ENCODE measurements around the gene C19orf85. TPM values are rescaled to one million over a fixed set of nuclear protein-coding genes. Genes with fewer than 3 reads are reported as not detected.
A peak's percentile ranks its signal among the peaks of the same experiment; 100 is the strongest.
"Not testable (repeated sequence)": the region's sequence is repeated elsewhere in the genome, so short reads cannot be mapped to it uniquely, and the experiment has no call there.

Gene C19orf85
- total and polyA plus RNA-seq, 3 experiments from 2014 or later: not detected

- no peaks in the 10 kb centered on the region for H3K9me3 ChIP-seq (ENCODE audit: low read length)
- Mint-ChIP-seq H3K4me3 (no peak overlapping the region), H3K36me3 (peaks cover 0 to 2% (median 0%) of the 10 kb centered on the region in 3 donors), H3K9me3 (no peaks in the 10 kb centered on the region), H3K27ac (peak overlapping the region in 1 of 8 donors; percentile 5), H3K27me3 (peaks cover 21 to 40% of the 10 kb centered on the region in 2 donors), H3K4me1 (peaks cover 6 to 22% (median 19%) of the 10 kb centered on the region in 3 donors)
- peaks cover 6% of the 10 kb centered on the region for H3K27me3 ChIP-seq (ENCODE audit: insufficient read depth, low read length, poor library complexity, severe bottlenecking)
- H3K4me3 ChIP-seq (ENCODE audit: low read length): no peak overlapping the region
- ChIA-PET CTCF (interaction anchor here (1.1 kb wide), 1 partner anchor 80 kb away, joined by 3 read pairs; no protein-coding TSS in a partner anchor), POLR2A (no interaction called here)
- H3K4me1 ChIP-seq (ENCODE audit: insufficient read depth, low read length): peaks cover 19% of the 10 kb centered on the region
- H3K27ac ChIP-seq (ENCODE audit: low read depth, low read length): no peak overlapping the region
- H3K36me3 ChIP-seq (ENCODE audit: insufficient read depth, low read length): no peaks in the 10 kb centered on the region
- DNase-seq: no peak
Measured at GRCh38 chr19:55424518-55424917, 40.0 kb downstream of the C19orf85 start.

DNA sequence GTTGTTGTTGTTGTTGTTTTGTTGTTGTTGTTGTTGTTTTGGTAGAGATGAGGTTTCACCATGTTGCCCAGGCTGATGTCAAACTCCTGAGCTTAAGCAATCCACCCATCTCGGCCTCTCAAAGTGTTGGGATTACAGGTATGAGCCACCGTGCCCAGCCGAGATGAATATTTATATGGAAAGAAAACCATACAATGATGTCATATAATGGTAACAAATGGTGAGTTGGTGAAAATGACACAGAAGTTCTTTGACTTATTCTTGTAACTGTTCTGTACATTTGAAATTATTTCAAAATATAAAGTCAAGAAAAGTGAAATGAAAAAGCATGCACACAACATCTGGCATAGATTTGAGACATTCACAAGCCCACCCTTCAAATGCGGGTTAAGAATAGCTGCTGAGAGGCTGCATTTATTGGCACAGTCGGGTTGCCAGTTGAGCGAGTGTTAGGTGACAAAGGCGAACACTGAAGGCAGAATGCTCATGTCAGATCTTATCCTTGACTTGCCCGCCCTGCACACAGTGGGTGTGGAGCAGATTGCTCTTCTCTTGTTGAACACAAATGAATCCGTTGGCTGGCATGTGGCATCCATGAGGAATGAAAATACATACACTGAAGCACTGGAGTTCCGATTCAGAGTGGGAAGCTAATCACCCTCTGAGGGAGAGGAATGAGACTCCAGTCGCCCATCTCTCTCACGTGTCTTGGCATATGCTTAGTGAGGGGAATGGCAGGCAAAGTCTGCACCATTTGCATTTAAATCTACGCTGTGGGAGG lies 41.1 kb downstream of the C19orf85 start:
- no peak for DNase-seq
- no peaks in the 10 kb centered on the region for H3K9me3 ChIP-seq (ENCODE audit: low read length)
- peaks cover 2% of the 10 kb centered on the region for H3K27me3 ChIP-seq (ENCODE audit: insufficient read depth, low read length, poor library complexity, severe bottlenecking)
- Mint-ChIP-seq H3K4me3 (no peak overlapping the region), H3K9me3 (no peaks in the 10 kb centered on the region), H3K27me3 (peaks cover 20 to 31% of the 10 kb centered on the region in 2 donors), H3K36me3 (peaks cover 0 to 2% (median 0%) of the 10 kb centered on the region in 3 donors), H3K27ac (peak overlapping the region in 1 of 8 donors; percentile 66), H3K4me1 (peaks cover 6 to 22% (median 20%) of the 10 kb centered on the region in 3 donors)
- H3K36me3 ChIP-seq (ENCODE audit: insufficient read depth, low read length): no peaks in the 10 kb centered on the region
- CTCF ChIA-PET: no interaction called here
- POLR2A ChIA-PET: no interaction called here
- H3K4me1 ChIP-seq (ENCODE audit: insufficient read depth, low read length): peaks cover 20% of the 10 kb centered on the region
- H3K27ac ChIP-seq (ENCODE audit: low read depth, low read length): no peak overlapping the region
- no peak overlapping the region for H3K4me3 ChIP-seq (ENCODE audit: low read length)

- Mint-ChIP-seq H3K27ac (peak overlapping the region in 6 of 8 donors; percentile 40 to 79 (median 66)), H3K4me3 (peak overlapping the region in 5 of 7 donors; percentile 23 to 57 (median 39)), H3K4me1 (peaks cover 6 to 25% (median 22%) of the 10 kb centered on the region in 3 donors), H3K27me3 (peaks cover 18 to 27% of the 10 kb centered on the region in 2 donors)
- not testable (repeated sequence) for H3K36me3 Mint-ChIP-seq; H3K9me3 Mint-ChIP-seq; H3K27ac ChIP-seq (ENCODE audit: low read depth, low read length); H3K36me3 ChIP-seq (ENCODE audit: insufficient read depth, low read length); H3K9me3 ChIP-seq (ENCODE audit: low read length); H3K27me3 ChIP-seq (ENCODE audit: insufficient read depth, low read length, poor library complexity, severe bottlenecking); H3K4me3 ChIP-seq (ENCODE audit: low read length)
- peaks cover 26% of the 10 kb centered on the region for H3K4me1 ChIP-seq (ENCODE audit: insufficient read depth, low read length)
- ChIA-PET CTCF (interaction anchor here (0.7 kb wide), 1 partner anchor 187 kb away, joined by 6 read pairs; no protein-coding TSS in a partner anchor), POLR2A (interaction anchor here (0.6 kb wide), 1 partner anchor 203 kb away, joined by 6 read pairs; the partner anchor contains the start of gene ZNF784)
- peak in 4 of 5 donors; percentile 23 to 70 (median 50) for DNase-seq
Measured at GRCh38 chr19:55421281-55421680, 43.3 kb downstream of the C19orf85 start.

GRCh38 chr19:55419624-55420236 lies 44.8 kb downstream of the C19orf85 start:
- H3K27me3 ChIP-seq (ENCODE audit: insufficient read depth, low read length, poor library complexity, severe bottlenecking): no peaks in the 10 kb centered on the region
- H3K4me3 ChIP-seq (ENCODE audit: low read length): no peak overlapping the region
- no peak overlapping the region for H3K27ac ChIP-seq (ENCODE audit: low read depth, low read length)
- H3K36me3 Mint-ChIP-seq: peaks cover 0 to under 1% (median 0%) of the 10 kb centered on the region in 3 donors
- no peaks in the 10 kb centered on the region for H3K36me3 ChIP-seq (ENCODE audit: insufficient read depth, low read length)
- no peak for DNase-seq
- H3K4me3 Mint-ChIP-seq: no peak overlapping the region
- peaks cover 26% of the 10 kb centered on the region for H3K4me1 ChIP-seq (ENCODE audit: insufficient read depth, low read length)
- ChIA-PET CTCF (interaction anchor here (1.2 to 3.2 kb wide), 3 partner anchors 127 to 278 kb away, joined by 3 to 14 read pairs (median 5); no protein-coding TSS in a partner anchor), POLR2A (no interaction called here)
- no peaks in the 10 kb centered on the region for H3K9me3 ChIP-seq (ENCODE audit: low read length)
- H3K4me1 Mint-ChIP-seq: peaks cover 6 to 25% (median 22%) of the 10 kb centered on the region in 3 donors
- no peak overlapping the region for H3K27ac Mint-ChIP-seq
- no peaks in the 10 kb centered on the region for H3K9me3 Mint-ChIP-seq
- peaks cover 12 to 19% of the 10 kb centered on the region in 2 donors for H3K27me3 Mint-ChIP-seq

DNA sequence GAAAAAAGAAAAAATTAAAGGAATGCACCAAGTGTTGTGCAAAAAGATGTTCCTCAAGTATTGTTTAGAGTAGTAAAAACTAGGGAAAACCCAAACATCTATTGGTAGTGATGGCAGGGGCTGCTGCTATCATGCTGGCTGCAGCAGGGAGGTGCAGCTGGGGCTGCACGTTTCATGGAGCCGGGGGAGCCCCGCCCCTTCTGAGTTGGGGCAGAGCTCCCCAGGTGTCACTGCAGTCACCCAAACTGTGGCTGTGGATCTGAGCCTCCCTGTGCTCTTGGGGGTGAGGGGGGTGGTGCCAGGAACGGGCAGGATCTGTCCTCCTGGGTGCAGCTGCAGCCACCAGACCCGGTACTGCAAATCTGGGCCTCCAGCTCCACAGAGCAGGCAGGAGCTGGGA lies 45.4 kb downstream of the C19orf85 start:
- POLR2A ChIA-PET: interaction anchor here (0.7 kb wide), 1 partner anchor 127 kb away, joined by 5 read pairs; no protein-coding TSS in a partner anchor

GRCh38 chr19:55418185-55418584 lies 46.4 kb downstream of the C19orf85 start:
- Histone ChIP-seq H3K36me3 (ENCODE audit: insufficient read depth, low read length) (no peaks in the 10 kb centered on the region), H3K4me3 (ENCODE audit: low read length) (no peak overlapping the region), H3K9me3 (ENCODE audit: low read length) (no peaks in the 10 kb centered on the region), H3K4me1 (ENCODE audit: insufficient read depth, low read length) (peaks cover 26% of the 10 kb centered on the region), H3K27me3 (ENCODE audit: insufficient read depth, low read length, poor library complexity, severe bottlenecking) (no peaks in the 10 kb centered on the region), H3K27ac (ENCODE audit: low read depth, low read length) (no peak overlapping the region)
- DNase-seq: peak; percentile 29 to 70 (median 42)
- H3K4me1 Mint-ChIP-seq: peaks cover 6 to 25% (median 22%) of the 10 kb centered on the region in 3 donors
- H3K4me3 Mint-ChIP-seq: no peak overlapping the region
- ChIA-PET CTCF (interaction anchor here (0.6 to 3.2 kb wide), 10 partner anchors 9 to 283 kb away, joined by 3 to 14 read pairs (median 4); no protein-coding TSS in a partner anchor), POLR2A (interaction anchor here (0.5 to 0.7 kb wide), 2 partner anchors 126 to 277 kb away, joined by 3 to 5 read pairs; no protein-coding TSS in a partner anchor)
- no peaks in the 10 kb centered on the region for H3K9me3 Mint-ChIP-seq
- peaks cover 2 to 13% of the 10 kb centered on the region in 2 donors for H3K27me3 Mint-ChIP-seq
- H3K27ac Mint-ChIP-seq: peak overlapping the region in 2 of 8 donors; percentile 7 to 77
- no peaks in the 10 kb centered on the region for H3K36me3 Mint-ChIP-seq

More for the DNA sequence above, 45.4 kb downstream of the C19orf85 start:
- no peak for DNase-seq
- Mint-ChIP-seq H3K36me3 (no peaks in the 10 kb centered on the region), H3K4me1 (peaks cover 6 to 25% (median 22%) of the 10 kb centered on the region in 3 donors), H3K27ac (no peak overlapping the region), H3K4me3 (no peak overlapping the region), H3K9me3 (no peaks in the 10 kb centered on the region), H3K27me3 (peaks cover 9 to 13% of the 10 kb centered on the region in 2 donors)
- Histone ChIP-seq H3K36me3 (ENCODE audit: insufficient read depth, low read length) (no peaks in the 10 kb centered on the region), H3K4me3 (ENCODE audit: low read length) (no peak overlapping the region), H3K27me3 (ENCODE audit: insufficient read depth, low read length, poor library complexity, severe bottlenecking) (no peaks in the 10 kb centered on the region), H3K9me3 (ENCODE audit: low read length) (no peaks in the 10 kb centered on the region), H3K27ac (ENCODE audit: low read depth, low read length) (no peak overlapping the region), H3K4me1 (ENCODE audit: insufficient read depth, low read length) (peaks cover 26% of the 10 kb centered on the region)
- CTCF ChIA-PET: interaction anchor here (0.8 to 3.2 kb wide), 8 partner anchors 10 to 277 kb away, joined by 3 to 14 read pairs (median 4); no protein-coding TSS in a partner anchor
